HL-60 (cell line): ENCODE data around the gene TMEM258.

Source experiments
- DNase-seq, 2 experiments: peaks; one replicate each; pipeline ENCODE4 v3.0.0-alpha.2; 2010 to 2020; ENCODE audit warnings: low read depth in 1 of 2, low spot score in 1 of 2
- H3K27ac ChIP-seq: fragments of 250-450 bp; sonication (Bioruptor Pico); replicated peaks from 2 replicates; pipeline ENCODE4 v1.5.1; 2020; ENCODE audit warnings: mild to moderate bottlenecking, moderate library complexity
- H3K27me3 ChIP-seq: fragments of 250-450 bp; sonication (Bioruptor Pico); 2 replicates; pipeline ENCODE4 v1.5.1; 2021; ENCODE audit warnings: mild to moderate bottlenecking, moderate library complexity; ENCODE audit not compliant: insufficient read depth, poor library complexity, severe bottlenecking
- H3K4me3 ChIP-seq: replicated peaks from 2 replicates; pipeline ENCODE4 v1.5.1; 2011; ENCODE audit warnings: mild to moderate bottlenecking, control low read depth, low read length; ENCODE audit not compliant: insufficient read depth
- GABPA ChIP-seq: IDR thresholded peaks from 2 replicates; pipeline ENCODE4 v1.6.1; 2012; ENCODE audit warnings: low read depth
- POLR2AphosphoS5 ChIP-seq: IDR thresholded peaks from 2 replicates; pipeline ENCODE4 v1.6.1; 2012; ENCODE audit warnings: low read depth
- SPI1 ChIP-seq: IDR thresholded peaks from 2 replicates; pipeline ENCODE4 v1.6.1; 2012; ENCODE audit warnings: low read depth, mild to moderate bottlenecking, borderline replicate concordance
- TF ChIP-seq, protein P1 (sequence below): IDR thresholded peaks from 2 replicates; pipeline ENCODE4 v1.6.1; 2012; ENCODE audit warnings: low read depth; ENCODE audit not compliant: insufficient replicate concordance
- TF ChIP-seq, protein P2 (sequence below): IDR thresholded peaks from one replicate; pipeline ENCODE4 v1.5.1; 2011; ENCODE audit warnings: low read length, control low read depth, inconsistent platforms; ENCODE audit not compliant: insufficient read depth

The TMEM258 gene

DNA sequence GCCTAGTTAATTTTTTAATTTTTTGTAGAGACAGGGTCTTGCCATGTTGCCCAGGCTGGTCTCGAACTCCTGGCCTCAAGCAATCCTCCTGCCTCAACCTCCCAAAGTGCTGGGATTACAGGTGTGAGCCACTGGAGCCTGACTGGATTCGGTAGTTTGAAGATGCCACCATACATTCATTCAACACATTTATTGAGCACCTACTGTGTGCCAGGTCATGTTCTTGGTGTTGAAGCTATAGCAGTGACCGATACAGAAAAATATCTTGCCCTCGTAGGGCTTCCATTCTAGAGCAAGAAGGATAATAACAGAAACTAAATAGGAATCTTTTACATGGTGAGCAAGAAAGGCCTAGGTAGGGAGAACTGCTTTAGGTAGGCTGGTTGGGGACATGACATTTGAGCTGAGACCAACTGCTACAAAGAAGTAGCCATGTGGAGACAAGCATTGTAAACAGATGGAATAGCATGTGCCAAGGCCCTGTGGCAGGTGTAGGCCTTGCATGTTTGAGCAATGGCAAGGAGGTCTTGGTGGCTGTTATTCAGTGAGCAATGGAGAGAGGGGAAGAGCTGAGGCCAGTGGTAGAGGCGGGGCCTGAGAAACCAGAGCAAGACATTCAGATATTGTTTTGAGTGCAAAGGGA lies 41.6 kb downstream of the TMEM258 start:
- H3K27ac ChIP-seq = no peak overlapping the region
- peaks cover 25% of the 10 kb centered on the region for H3K27me3 ChIP-seq
- no peak overlapping the region for H3K4me3 ChIP-seq
- DNase-seq = no peak
- TF ChIP-seq, protein P1, sequence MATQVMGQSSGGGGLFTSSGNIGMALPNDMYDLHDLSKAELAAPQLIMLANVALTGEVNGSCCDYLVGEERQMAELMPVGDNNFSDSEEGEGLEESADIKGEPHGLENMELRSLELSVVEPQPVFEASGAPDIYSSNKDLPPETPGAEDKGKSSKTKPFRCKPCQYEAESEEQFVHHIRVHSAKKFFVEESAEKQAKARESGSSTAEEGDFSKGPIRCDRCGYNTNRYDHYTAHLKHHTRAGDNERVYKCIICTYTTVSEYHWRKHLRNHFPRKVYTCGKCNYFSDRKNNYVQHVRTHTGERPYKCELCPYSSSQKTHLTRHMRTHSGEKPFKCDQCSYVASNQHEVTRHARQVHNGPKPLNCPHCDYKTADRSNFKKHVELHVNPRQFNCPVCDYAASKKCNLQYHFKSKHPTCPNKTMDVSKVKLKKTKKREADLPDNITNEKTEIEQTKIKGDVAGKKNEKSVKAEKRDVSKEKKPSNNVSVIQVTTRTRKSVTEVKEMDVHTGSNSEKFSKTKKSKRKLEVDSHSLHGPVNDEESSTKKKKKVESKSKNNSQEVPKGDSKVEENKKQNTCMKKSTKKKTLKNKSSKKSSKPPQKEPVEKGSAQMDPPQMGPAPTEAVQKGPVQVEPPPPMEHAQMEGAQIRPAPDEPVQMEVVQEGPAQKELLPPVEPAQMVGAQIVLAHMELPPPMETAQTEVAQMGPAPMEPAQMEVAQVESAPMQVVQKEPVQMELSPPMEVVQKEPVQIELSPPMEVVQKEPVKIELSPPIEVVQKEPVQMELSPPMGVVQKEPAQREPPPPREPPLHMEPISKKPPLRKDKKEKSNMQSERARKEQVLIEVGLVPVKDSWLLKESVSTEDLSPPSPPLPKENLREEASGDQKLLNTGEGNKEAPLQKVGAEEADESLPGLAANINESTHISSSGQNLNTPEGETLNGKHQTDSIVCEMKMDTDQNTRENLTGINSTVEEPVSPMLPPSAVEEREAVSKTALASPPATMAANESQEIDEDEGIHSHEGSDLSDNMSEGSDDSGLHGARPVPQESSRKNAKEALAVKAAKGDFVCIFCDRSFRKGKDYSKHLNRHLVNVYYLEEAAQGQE = no peak
- TF ChIP-seq POLR2AphosphoS5 (no peak), GABPA (no peak), SPI1 (no peak)
- TF ChIP-seq, protein P2, sequence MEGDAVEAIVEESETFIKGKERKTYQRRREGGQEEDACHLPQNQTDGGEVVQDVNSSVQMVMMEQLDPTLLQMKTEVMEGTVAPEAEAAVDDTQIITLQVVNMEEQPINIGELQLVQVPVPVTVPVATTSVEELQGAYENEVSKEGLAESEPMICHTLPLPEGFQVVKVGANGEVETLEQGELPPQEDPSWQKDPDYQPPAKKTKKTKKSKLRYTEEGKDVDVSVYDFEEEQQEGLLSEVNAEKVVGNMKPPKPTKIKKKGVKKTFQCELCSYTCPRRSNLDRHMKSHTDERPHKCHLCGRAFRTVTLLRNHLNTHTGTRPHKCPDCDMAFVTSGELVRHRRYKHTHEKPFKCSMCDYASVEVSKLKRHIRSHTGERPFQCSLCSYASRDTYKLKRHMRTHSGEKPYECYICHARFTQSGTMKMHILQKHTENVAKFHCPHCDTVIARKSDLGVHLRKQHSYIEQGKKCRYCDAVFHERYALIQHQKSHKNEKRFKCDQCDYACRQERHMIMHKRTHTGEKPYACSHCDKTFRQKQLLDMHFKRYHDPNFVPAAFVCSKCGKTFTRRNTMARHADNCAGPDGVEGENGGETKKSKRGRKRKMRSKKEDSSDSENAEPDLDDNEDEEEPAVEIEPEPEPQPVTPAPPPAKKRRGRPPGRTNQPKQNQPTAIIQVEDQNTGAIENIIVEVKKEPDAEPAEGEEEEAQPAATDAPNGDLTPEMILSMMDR = no peak

DNA sequence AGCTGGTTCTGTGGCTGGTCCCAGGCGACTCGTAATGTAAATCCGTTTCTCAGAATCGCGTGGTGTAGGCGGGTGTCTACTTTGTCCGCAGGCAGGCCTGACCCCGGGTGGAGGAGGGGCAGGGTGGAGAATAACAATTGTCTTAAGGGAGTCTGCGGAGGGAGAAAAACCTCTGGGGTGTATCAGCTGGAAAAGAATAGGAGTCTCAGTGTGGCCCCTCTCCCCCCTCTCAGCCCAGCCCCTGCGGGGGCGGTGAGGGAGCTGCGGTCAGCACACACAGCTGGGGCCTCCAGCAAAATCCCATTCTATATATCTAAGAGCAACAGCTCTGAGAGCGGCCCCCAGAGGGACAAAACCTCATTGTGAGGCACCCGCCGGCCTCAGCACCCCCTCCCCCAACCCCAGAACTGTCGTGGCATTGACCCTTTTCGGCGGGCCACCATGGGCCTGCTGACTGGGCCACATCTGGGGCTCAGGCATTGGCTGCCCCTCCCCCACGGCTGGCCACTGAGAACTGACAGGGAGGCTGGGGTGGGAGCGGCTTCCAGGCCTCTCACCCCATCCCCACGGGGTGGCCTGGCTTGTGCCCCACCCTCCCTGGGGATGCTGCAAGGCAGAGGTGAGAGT lies 42.7 kb downstream of the TMEM258 start:
- no peak for DNase-seq
- Histone ChIP-seq H3K27me3 (peaks cover 25% of the 10 kb centered on the region), H3K27ac (no peak overlapping the region), H3K4me3 (no peak overlapping the region)
- TF ChIP-seq SPI1 (no peak), POLR2AphosphoS5 (no peak)
- TF ChIP-seq, protein P2 = no peak

DNA sequence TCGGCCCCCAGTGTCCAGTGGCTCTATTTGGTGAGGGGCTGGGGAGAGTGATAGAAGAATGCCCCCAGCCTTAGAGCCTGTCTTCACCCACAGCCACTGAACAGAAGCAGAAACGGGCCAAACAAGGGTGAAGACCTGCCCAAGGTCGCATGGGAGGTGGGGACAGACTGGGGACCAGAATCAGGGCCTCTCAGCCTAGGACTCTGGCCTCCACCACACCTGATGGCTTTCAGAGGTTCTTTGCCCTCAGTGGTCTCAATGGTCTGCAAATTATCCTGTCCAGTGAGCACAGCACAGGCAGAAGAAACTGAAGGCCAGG lies 44.5 kb downstream of the TMEM258 start:
- no peak for DNase-seq
- no peak overlapping the region for H3K27ac ChIP-seq
- H3K27me3 ChIP-seq = peaks cover 18% of the 10 kb centered on the region
- no peak overlapping the region for H3K4me3 ChIP-seq
- TF ChIP-seq, protein P2 = no peak
- TF ChIP-seq GABPA (no peak), SPI1 (no peak), POLR2AphosphoS5 (no peak)
- TF ChIP-seq, protein P1 = no peak
